GM23248 (cell line): ENCODE measurements around the gene RHCE.
"Not testable (repeated sequence)": the region's sequence is repeated elsewhere in the genome, so short reads cannot be mapped to it uniquely, and the experiment has no call there.

Source experiments
- EZH2 ChIP-seq: fragments of 200-600 bp; sonication (generic); IDR thresholded peaks from 2 replicates; pipeline ENCODE4 v1.6.1; 2018; ENCODE audit warnings: antibody characterized with exemption, mild to moderate bottlenecking; ENCODE audit not compliant: insufficient read depth, poor library complexity, severe bottlenecking
- EZH2phosphoT487 ChIP-seq: fragments of 200-600 bp; sonication (generic); IDR thresholded peaks from 2 replicates; pipeline ENCODE4 v1.6.1; 2018; ENCODE audit warnings: antibody characterized with exemption, moderate library complexity, mild to moderate bottlenecking, low read depth; ENCODE audit not compliant: insufficient read depth

- not testable (repeated sequence) for TF ChIP-seq EZH2phosphoT487, EZH2
Observed at GRCh38 chr1:25327864-25328790, 92.5 kb downstream of the RHCE start.
